Natural killer cell treated with Interleukin-12 subunit alpha and Interleukin-12 subunit beta and Interleukin-15 and Interleukin-18, amount 100 ng/mL, for 72 hours (primary cell): ENCODE data around the gene PSMA6. TPM values are rescaled to one million over a fixed set of nuclear protein-coding genes. Genes with fewer than 3 reads are reported as not detected.
"Not testable (repeated sequence)": the region's sequence is repeated elsewhere in the genome, so short reads cannot be mapped to it uniquely, and the experiment has no call there.

ENCODE experiments used
- ATAC-seq, 2 donors: fragments of 150-1000 bp; cut with Tn5 transposase in 1 of 2; sonication (Bioruptor Pico), chemical (Tn5 transposase) in 1 of 2; 2 replicates each; pipeline ENCODE4 v1.10.0; 2021
- DNase-seq: peaks from one replicate; pipeline ENCODE4 v3.0.0; 2022; ENCODE audit warnings: low spot score
- H3K27ac Mint-ChIP-seq, 2 donors: 1 replicate in 1 of 2; 2 replicates in 1 of 2; pipeline ENCODE4 v1.8.0; 2022; ENCODE audit warnings: mixed read lengths in 2 of 2, mild to moderate bottlenecking in 1 of 2, moderate library complexity in 1 of 2
- H3K27me3 Mint-ChIP-seq, 2 donors: 1 replicate in 1 of 2; 2 replicates in 1 of 2; pipeline ENCODE4 v1.8.0; 2022; ENCODE audit warnings: mixed read lengths in 2 of 2
- H3K36me3 Mint-ChIP-seq: one replicate; pipeline ENCODE4 v1.8.0; 2022; ENCODE audit warnings: mixed read lengths
- H3K4me1 Mint-ChIP-seq, 2 donors: 1 replicate in 1 of 2; 2 replicates in 1 of 2; pipeline ENCODE4 v1.8.0; 2022; ENCODE audit warnings: low read depth in 2 of 2, mixed read lengths in 2 of 2, mild to moderate bottlenecking in 1 of 2
- H3K4me3 Mint-ChIP-seq: one replicate; pipeline ENCODE4 v1.8.0; 2022; ENCODE audit warnings: mixed read lengths
- H3K9me3 Mint-ChIP-seq: 2 replicates; pipeline ENCODE4 v1.8.0; 2022; ENCODE audit warnings: mixed read lengths
- total RNA-seq, 2 donors: library from RNA; stranded (reverse); gene quantifications; one replicate each; pipeline ENCODE4 v1.2.3, GENCODE V29; 2022

PSMA6 gene
- total RNA-seq, 2 donors from 2014 or later: 464 to 704 TPM

GRCh38 chr14:35289623-35290022 is 2.6 kb upstream of the PSMA6 start:
- Mint-ChIP-seq H3K27ac (peak overlapping the region; percentile 99 to 100), H3K27me3 (no peaks in the 10 kb centered on the region), H3K9me3 (no peaks in the 10 kb centered on the region), H3K36me3 (peaks cover 18% of the 10 kb centered on the region), H3K4me3 (peak overlapping the region; percentile 62), H3K4me1 (peaks cover 60 to 62% of the 10 kb centered on the region in 2 donors)
- no peak for ATAC-seq
- DNase-seq: no peak

- Mint-ChIP-seq H3K27me3 (no peaks in the 10 kb centered on the region), H3K36me3 (peaks cover 29% of the 10 kb centered on the region), H3K4me3 (peak overlapping the region; percentile 91), H3K9me3 (no peaks in the 10 kb centered on the region), H3K4me1 (peaks cover 41 to 54% of the 10 kb centered on the region in 2 donors), H3K27ac (peak overlapping the region; percentile 99 to 100)
- peak in 1 of 2 donors; percentile 7 for ATAC-seq
- no peak for DNase-seq
These were observed 784 bp downstream of the PSMA6 start for GRCh38 chr14:35292770-35293561.

GRCh38 chr14:35295845-35296161 is 3.6 kb downstream of the PSMA6 start:
- Mint-ChIP-seq H3K27me3 (no peaks in the 10 kb centered on the region), H3K27ac (peak overlapping the region; percentile 71 to 100), H3K36me3 (peaks cover 38% of the 10 kb centered on the region), H3K4me1 (peaks cover 37 to 55% of the 10 kb centered on the region in 2 donors), H3K9me3 (no peaks in the 10 kb centered on the region), H3K4me3 (peak overlapping the region; percentile 91)
- ATAC-seq (no peak), DNase-seq (no peak)

DNA sequence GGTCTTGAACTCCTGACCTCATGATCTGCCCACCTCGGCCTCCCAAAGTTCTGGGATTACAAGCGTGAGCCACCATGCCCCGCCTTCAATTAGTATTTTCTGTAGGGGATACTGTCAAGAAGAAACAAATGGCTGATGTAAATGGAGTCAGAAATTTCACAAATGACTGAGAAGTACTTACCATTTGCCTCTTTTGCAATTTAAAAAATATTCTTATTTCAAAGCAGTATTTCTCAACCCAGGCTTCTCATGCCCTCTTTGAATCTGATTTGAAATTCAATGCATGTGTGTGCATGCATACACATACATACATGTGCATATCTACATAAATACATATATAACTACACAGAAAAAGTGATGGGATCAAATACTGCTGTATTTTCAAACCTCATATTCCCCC is 4.4 kb downstream of the PSMA6 start:
- Mint-ChIP-seq H3K27ac (peak overlapping the region; percentile 71 to 100), H3K36me3 (peaks cover 41% of the 10 kb centered on the region), H3K4me3 (peak overlapping the region; percentile 91), H3K9me3 (no peaks in the 10 kb centered on the region), H3K4me1 (peaks cover 40 to 60% of the 10 kb centered on the region in 2 donors), H3K27me3 (no peaks in the 10 kb centered on the region)
- DNase-seq: no peak
- ATAC-seq: no peak

- peak overlapping the region; percentile 61 to 100 for H3K27ac Mint-ChIP-seq
- H3K4me3 Mint-ChIP-seq: peak overlapping the region; percentile 62
These were observed 5.5 kb downstream of the PSMA6 start for GRCh38 chr14:35297706-35298105.

DNA sequence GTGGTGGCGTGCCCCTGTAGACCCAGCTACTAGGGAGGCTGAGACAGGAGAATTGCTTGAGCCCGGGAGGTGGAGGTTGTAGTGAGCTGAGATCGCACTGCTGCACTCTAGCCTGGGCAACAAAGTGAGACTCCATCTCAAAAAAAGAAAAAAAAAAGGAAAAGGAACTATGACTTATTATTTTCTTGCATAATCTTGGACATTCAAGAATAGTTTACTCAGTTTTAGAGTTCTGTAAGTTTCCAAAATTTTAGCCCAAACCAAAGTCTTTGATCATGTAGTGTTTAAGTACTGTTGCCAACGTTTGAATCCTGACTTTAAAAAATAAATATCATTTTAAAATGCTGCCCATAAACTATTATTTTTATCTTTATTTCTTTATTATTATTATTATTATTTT is 6.2 kb downstream of the PSMA6 start:
- H3K9me3 Mint-ChIP-seq: no peaks in the 10 kb centered on the region
- ATAC-seq (no peak), DNase-seq (no peak)
- peak overlapping the region in 1 of 2 donors; percentile 100 for H3K27ac Mint-ChIP-seq
- H3K36me3 Mint-ChIP-seq: peaks cover 46% of the 10 kb centered on the region
- H3K4me1 Mint-ChIP-seq: peaks cover 58 to 73% of the 10 kb centered on the region in 2 donors
- H3K27me3 Mint-ChIP-seq: no peaks in the 10 kb centered on the region
- H3K4me3 Mint-ChIP-seq: peak overlapping the region; percentile 62

More at GRCh38 chr14:35297706-35298105, 5.5 kb downstream of the PSMA6 start:
- ATAC-seq (no peak), DNase-seq (no peak)
- peaks cover 51 to 72% of the 10 kb centered on the region in 2 donors for H3K4me1 Mint-ChIP-seq
- no peaks in the 10 kb centered on the region for H3K27me3 Mint-ChIP-seq
- H3K9me3 Mint-ChIP-seq: no peaks in the 10 kb centered on the region
- H3K36me3 Mint-ChIP-seq: peaks cover 46% of the 10 kb centered on the region

DNA sequence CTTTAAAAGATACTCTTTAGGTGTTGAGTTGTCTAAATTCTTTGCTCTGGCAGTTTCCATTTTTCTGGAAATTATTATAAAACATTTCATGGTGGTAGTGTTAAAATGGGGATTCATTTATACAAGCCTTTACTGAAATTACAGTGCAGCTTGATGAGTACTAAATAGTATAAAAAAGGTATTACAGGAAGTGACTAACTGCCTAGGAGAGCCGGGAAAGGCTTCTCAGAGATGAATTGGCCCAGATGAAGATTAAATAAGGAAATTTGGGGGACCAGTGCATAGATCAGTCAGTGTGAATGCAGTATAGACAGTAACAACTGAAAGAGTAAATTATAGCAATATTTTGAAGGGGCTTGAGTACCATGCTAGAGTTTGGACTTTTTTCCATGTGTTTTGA is 7.5 kb downstream of the PSMA6 start:
- peak overlapping the region; percentile 63 to 77 for H3K27ac Mint-ChIP-seq
- H3K27me3 Mint-ChIP-seq: no peaks in the 10 kb centered on the region
- H3K36me3 Mint-ChIP-seq: peaks cover 39% of the 10 kb centered on the region
- DNase-seq (no peak), ATAC-seq (no peak)
- H3K4me1 Mint-ChIP-seq: peaks cover 53 to 68% of the 10 kb centered on the region in 2 donors
- no peaks in the 10 kb centered on the region for H3K9me3 Mint-ChIP-seq
- H3K4me3 Mint-ChIP-seq: peak overlapping the region; percentile 63

GRCh38 chr14:35300228-35300627 is 8.0 kb downstream of the PSMA6 start:
- Mint-ChIP-seq H3K36me3 (peaks cover 39% of the 10 kb centered on the region), H3K27me3 (no peaks in the 10 kb centered on the region), H3K27ac (peak overlapping the region; percentile 63 to 77), H3K9me3 (no peaks in the 10 kb centered on the region), H3K4me3 (peak overlapping the region; percentile 63), H3K4me1 (peaks cover 58 to 66% of the 10 kb centered on the region in 2 donors)
- DNase-seq (no peak), ATAC-seq (no peak)

DNA sequence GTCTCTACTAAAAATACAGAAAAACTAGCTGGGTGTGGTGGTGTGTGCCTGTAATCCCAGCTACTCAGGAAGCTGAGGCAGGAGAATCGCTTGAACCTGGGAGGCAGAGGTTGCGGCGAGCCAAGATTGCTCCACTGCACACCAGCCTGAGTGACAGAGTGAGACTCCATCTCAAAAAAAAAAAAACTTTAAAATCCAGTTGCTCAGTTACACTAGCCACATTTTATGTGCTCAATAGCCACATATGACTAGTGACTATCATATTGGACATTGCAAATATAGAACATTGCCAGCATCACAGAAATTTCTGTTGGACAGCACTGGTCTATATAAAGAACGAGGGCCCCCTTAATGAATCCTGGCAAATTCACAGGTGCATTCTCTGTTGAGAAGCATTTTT is 9.2 kb downstream of the PSMA6 start:
- DNase-seq, H3K27me3 Mint-ChIP-seq, H3K9me3 Mint-ChIP-seq: not testable (repeated sequence)
- Mint-ChIP-seq H3K4me1 (peaks cover 53 to 59% of the 10 kb centered on the region in 2 donors), H3K36me3 (peaks cover 34% of the 10 kb centered on the region), H3K4me3 (peak overlapping the region; percentile 66), H3K27ac (peak overlapping the region; percentile 63 to 77)
- peak; percentile 49 to 62 for ATAC-seq

GRCh38 chr14:35301735-35302528 is 9.8 kb downstream of the PSMA6 start:
- H3K9me3 Mint-ChIP-seq: no peaks in the 10 kb centered on the region

DNA sequence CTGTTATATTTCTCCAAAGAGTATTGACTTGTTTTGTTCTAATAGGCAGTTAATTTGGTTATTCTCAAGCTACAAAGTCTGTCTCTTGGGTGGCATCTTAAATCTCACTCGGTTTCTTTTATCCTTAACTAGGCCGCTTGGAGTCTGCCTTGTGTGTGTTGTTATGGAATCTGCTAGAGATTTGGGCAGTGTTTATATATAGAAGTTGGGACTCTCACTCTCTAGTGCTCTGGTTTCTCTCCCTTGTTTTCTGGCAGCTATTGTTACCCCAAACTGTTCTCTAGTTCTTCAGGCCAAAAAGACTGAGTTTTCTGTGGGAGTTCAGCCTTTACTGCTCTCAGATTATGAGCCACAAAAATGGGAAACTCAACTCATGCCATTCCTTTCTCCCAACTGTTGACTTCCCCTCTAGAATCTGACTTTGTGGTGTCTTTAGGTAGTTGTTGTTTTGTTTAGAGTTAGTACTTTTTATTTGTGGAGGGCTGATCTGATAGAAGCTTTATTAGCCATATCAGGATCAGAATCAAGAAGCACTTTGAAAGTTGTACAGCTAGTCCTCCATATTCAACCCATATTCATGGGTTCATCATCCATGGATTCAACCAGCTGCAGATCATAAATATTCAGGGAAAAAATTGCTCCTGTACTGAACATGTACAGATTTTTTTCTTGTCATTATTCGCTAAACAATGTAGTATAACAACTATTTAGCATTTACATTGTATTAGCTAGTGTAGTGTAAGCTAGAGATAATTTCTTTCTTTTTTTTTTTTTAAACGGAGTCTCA is 11.2 kb downstream of the PSMA6 start:
- Mint-ChIP-seq H3K27me3 (no peaks in the 10 kb centered on the region), H3K27ac (peak overlapping the region; percentile 63 to 77), H3K36me3 (peaks cover 28% of the 10 kb centered on the region), H3K4me1 (peaks cover 44 to 53% of the 10 kb centered on the region in 2 donors), H3K4me3 (peak overlapping the region; percentile 66), H3K9me3 (no peaks in the 10 kb centered on the region)
- ATAC-seq (no peak), DNase-seq (no peak)

More at GRCh38 chr14:35301735-35302528, 9.8 kb downstream of the PSMA6 start:
- H3K36me3 Mint-ChIP-seq: peaks cover 34% of the 10 kb centered on the region
- peak in 1 of 2 donors; percentile 58 for ATAC-seq
- no peak for DNase-seq
- H3K4me3 Mint-ChIP-seq: peak overlapping the region; percentile 66
- no peaks in the 10 kb centered on the region for H3K27me3 Mint-ChIP-seq
- H3K4me1 Mint-ChIP-seq: peaks cover 53 to 56% of the 10 kb centered on the region in 2 donors
- peak overlapping the region; percentile 63 to 77 for H3K27ac Mint-ChIP-seq

- ATAC-seq: peak in 1 of 2 donors; percentile 71
- Mint-ChIP-seq H3K36me3 (peaks cover 23% of the 10 kb centered on the region), H3K9me3 (no peaks in the 10 kb centered on the region), H3K27ac (no peak overlapping the region), H3K4me3 (no peak overlapping the region), H3K4me1 (peaks cover 38 to 48% of the 10 kb centered on the region in 2 donors), H3K27me3 (no peaks in the 10 kb centered on the region)
- DNase-seq: no peak
These were observed 12.8 kb downstream of the PSMA6 start for GRCh38 chr14:35304812-35305462.

DNA sequence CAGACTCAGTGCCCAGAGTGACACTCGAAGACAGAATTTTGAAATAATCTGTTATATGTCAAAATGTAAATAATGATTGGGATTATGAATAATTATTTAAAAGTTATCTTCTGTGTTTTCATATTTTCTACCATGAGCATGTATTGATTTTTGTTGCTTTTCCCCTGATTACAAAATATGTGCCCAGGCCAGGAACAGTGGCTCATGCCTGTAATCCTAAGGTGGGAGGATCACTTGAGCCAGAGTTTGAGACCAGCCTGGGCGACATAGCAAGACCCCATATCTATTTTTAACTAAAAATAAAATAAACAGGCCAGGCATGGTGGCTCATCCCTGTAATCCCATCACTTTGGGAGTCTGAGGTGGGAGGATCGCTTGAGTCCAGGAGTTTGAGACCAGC is 13.5 kb downstream of the PSMA6 start:
- no peak for DNase-seq
- Mint-ChIP-seq H3K4me1 (peaks cover 31 to 41% of the 10 kb centered on the region in 2 donors), H3K36me3 (peaks cover 24% of the 10 kb centered on the region), H3K9me3 (no peaks in the 10 kb centered on the region), H3K27ac (peak overlapping the region in 1 of 2 donors; percentile 78), H3K4me3 (no peak overlapping the region), H3K27me3 (no peaks in the 10 kb centered on the region)
- no peak for ATAC-seq
